ENCODE results near the gene OR5J2.

DNA sequence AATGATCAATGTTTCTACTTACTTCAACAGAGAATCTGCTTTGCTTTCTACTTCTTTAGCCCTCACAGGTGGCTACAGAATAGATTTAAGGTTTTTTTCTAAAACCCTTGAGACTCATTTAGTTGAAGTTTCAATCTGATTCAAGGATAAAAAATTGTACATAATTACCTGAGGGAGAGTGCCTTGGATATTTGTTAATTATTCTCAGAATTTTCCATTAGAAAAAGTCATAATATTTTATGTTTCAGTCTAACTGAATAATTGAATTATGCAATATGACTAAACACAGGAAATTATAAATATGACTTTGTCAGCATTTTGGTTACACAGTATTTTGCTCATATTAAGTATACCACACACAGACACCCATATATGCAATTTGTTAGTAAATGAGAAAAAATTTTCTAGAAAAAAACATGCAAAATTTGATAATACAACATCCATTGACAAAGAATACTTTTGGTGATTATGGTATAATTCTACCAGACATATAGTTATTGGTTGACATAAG, 36.2 kb upstream of the OR5J2 start, which contains the start of gene OR8J3:
- TF ChIP-seq CTCF (IDR thresholded peaks at IDR 0.05) = no peak
- TF ChIP-seq POLR2A (IDR thresholded peaks at IDR 0.05) = no peak
